Urinary bladder (tissue), 4 donors: Measurements from ENCODE around the gene KRTAP3-3. TPM values are rescaled to one million over a fixed set of nuclear protein-coding genes. Genes with fewer than 3 reads are reported as not detected.
"Not testable (repeated sequence)": the region's sequence is repeated elsewhere in the genome, so short reads cannot be mapped to it uniquely, and the experiment has no call there.

Source experiments
- DNase-seq: peaks from one replicate; pipeline ENCODE4 v3.0.0-alpha.2; 2015; ENCODE audit errors: extremely low spot score
- H3K27ac ChIP-seq: one replicate; pipeline ENCODE4 v1.5.1; 2013; ENCODE audit warnings: low read depth, mild to moderate bottlenecking, moderate library complexity
- H3K36me3 ChIP-seq: one replicate; pipeline ENCODE4 v1.6.1; 2013; ENCODE audit warnings: mild to moderate bottlenecking, moderate library complexity; ENCODE audit not compliant: insufficient read depth
- H3K4me1 ChIP-seq: one replicate; pipeline ENCODE4 v1.6.1; 2013; ENCODE audit warnings: mild to moderate bottlenecking, moderate library complexity; ENCODE audit not compliant: insufficient read depth
- H3K4me3 ChIP-seq: one replicate; pipeline ENCODE4 v1.5.1; 2013; ENCODE audit warnings: low read depth, low read length
- WGBS: extraction: QIAGEN DNeasy Blood & Tissue Kit; methylation state at CpG from one replicate; pipeline ENCODE4 v1.1.7; 2013; 5-methylcytosine and 5-hydroxymethylcytosine counted together
- polyA plus RNA-seq: library from polyadenylated mRNA; stranded (reverse); fragments of 200-250 nt; gene quantifications from one replicate; pipeline ENCODE4 v1.2.3, GENCODE V29; 2013
- total RNA-seq: library from RNA; depleted of rRNA; stranded (reverse); fragments of >200 nt; gene quantifications from one replicate; pipeline ENCODE4 v1.2.3, GENCODE V29; 2014
- donor health status: healthy with polysubstance abuse.
- donor health status: healthy.

The KRTAP3-3 gene
- total RNA-seq = not detected
- polyA plus RNA-seq = not detected

DNA sequence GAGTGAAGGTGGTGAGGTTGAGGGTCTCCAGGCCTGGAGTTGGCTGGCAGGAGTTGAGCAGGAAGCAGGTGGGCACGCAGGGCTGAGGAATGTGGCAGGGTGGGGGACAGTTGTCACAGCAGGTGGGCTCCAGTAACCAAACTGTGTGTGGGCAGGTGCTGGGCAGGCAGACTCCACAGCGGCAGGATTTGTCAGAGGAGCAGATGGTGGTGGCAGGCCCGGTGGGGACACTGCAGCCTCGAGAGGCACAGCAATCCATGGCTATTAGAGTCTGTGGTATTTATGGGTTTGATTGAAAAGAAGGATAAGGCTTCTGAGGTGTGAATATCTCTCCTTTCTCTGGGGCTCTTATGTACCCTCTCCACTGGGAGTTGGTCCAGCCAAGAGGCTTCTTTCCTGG, at the start of gene KRTAP3-3:
Gene KRTAP3-3, minus strand, starts transcription at position 326 of the 400 bp plus-strand sequence. Its CDS starts 67 bp downstream, at position 259.
- Histone ChIP-seq H3K4me3 (no peak within 1 kb of the TSS), H3K4me1 (no peaks in the 10 kb centered on the region), H3K36me3 (no peaks in the 10 kb centered on the region), H3K27ac (no peak within 1 kb of the TSS)
- WGBS = 19% methylated on average over 4 of the region's 4 CpGs
- DNase-seq = no peak

DNA sequence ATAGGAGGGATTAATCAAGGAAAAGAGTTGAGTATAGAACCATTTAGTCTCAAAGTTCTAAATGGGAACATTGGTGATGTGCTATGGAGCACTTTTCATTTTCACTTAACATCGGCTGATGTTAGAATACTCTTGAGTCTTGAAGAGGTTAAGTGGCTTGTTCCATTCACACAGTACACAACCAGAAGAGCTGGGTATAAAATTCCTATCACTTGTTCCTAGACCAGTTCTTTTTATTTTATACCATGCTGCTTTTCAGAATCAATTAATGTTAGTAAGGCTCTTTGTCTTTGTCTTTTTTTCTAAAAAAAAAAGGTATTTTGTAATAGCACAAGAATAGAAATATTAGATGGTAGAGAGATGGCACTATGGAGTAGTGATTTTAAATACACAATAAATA, 49.0 kb upstream of the KRTAP3-3 start:
- WGBS = 97% methylated on average over 1 of the region's 1 CpG
- Histone ChIP-seq H3K36me3 (no peaks in the 10 kb centered on the region), H3K27ac (no peak overlapping the region), H3K4me1 (no peaks in the 10 kb centered on the region), H3K4me3 (no peak overlapping the region)
- DNase-seq = no peak

DNA sequence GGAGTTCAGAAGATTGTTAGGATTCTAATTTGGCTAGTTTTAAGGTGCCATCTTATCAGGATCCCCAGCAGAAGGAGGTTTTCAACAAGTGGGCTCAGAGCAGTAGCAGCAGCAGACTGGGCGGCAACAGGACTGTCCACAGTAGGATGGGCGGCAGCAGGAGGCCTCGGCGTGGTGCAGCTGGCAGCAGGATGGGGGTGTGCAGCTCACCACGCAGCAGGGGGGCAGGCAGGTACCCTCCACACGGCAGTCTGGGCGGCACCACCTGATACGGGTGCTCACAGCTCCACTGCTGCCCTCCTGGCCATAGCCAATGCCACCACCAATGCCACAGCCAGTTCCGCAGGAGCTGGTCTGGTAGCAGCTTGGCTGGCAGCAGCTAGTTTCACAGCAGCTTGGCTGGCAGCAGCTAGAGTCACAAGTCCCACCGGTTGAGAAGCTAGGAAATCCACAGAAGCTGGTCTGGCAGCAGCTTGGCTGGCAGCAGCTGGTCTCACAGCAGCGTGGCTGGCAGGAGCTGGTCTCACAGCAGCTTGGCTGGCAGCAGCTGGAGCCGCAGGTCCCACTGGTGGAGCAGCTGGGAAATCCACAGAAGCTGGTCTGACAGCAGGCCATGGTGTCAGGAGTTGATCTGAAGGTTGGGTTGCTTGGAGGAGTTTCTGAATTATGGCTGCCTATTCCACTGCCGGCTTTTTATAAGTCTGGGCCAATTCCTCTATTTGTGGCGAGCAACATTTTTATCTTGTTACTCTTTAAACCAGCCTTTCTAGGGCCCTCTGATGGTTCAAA, 47.0 kb upstream of the KRTAP3-3 start, which contains the start of gene KRTAP1-1:
Gene KRTAP1-1, minus strand, starts transcription at position 668 of the 789 bp plus-strand sequence. Its CDS starts 53 bp downstream, at position 615.
- not testable (repeated sequence) for DNase-seq, H3K36me3 ChIP-seq, H3K4me1 ChIP-seq, H3K27ac ChIP-seq, H3K4me3 ChIP-seq
- 74% methylated on average over 14 of the region's 14 CpGs for WGBS

DNA sequence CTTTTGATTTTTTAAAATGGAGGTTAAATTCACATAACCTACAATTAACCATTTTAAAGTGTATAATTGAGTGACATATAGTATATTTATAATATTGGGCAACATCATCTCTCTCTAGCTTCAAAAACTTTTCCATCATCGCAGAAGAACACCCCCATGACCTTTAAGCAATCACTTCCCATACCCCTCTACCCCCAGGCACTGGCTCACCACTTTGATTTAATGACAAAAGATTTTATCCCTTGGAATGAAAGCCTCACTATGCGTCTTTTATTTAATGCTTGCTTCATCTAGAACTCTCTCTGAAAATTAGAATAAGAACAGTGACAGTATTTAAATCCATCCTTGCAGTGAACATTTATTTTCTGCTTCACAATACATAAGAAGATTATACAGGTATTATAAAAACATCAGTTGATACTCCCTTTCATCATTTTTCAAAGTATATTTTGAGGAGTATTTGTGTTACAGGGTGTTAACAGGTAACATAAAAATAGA, 43.9 kb upstream of the KRTAP3-3 start:
- WGBS = 75% methylated on average over 2 of the region's 2 CpGs
- Histone ChIP-seq H3K4me3 (no peak overlapping the region), H3K4me1 (no peaks in the 10 kb centered on the region), H3K27ac (no peak overlapping the region), H3K36me3 (no peaks in the 10 kb centered on the region)
- no peak for DNase-seq

DNA sequence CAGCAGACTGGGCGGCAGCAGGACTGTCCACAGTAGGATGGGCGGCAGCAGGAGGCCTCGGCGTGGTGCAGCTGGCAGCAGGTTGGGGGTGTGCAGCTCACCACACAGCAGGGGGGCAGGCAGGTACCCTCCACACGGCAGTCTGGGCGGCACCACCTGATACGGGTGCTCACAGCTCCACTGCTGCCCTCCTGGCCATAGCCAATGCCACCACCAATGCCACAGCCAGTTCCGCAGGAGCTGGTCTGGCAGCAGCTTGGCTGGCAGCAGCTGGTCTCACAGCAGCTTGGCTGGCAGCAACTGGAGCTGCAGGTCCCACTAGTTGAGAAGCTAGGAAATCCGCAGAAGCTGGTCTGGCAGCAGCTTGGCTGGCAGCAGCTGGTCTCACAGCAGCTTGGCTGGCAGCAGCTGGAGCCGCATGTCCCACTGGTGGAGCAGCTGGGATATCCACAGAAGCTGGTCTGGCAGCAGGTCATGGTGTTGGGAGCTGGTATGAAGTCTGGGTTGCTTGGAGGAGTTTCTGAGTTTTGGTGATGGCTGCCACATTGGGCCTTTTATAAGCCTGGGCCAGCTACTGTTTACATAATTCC, 40.5 kb upstream of the KRTAP3-3 start, which contains the start of gene KRTAP1-3:
Gene KRTAP1-3, minus strand, starts transcription at position 529 of the 590 bp plus-strand sequence. Its CDS starts 53 bp downstream, at position 476.
- not testable (repeated sequence) for DNase-seq, H3K4me1 ChIP-seq, H3K27ac ChIP-seq, H3K36me3 ChIP-seq, H3K4me3 ChIP-seq
- 88% methylated on average over 10 of the region's 10 CpGs for WGBS

DNA sequence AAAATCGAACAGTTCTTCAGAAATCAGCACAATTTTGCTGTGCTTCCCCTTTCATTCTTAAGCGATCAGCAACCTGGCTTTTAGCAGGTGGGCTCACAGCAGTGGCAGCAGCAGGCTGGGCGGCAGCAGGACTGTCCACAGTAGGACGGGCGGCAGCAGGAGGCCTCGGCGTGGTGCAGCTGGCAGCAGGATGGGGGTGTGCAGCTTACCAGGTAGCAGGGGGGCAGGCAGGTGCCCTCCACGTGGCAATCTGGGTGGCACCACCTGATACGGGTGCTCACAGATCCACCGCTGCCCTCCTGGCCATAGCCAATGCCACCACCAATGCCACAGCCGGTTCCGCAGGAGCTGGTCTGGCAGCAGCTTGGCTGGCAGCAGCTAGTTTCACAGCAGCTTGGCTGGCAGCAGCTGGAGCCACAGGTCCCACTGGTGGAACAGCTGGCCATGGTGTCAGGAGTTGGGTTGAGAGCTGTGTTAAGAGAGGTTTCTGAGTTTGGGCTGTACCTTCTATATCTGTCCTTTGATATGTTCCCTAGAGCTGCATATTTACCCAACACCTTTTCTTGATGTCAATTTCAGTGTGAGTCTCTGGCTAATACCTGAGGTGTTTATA, 35.8 kb upstream of the KRTAP3-3 start, which contains the start of gene KRTAP1-4:
Gene KRTAP1-4, minus strand, starts transcription at position 563 of the 613 bp plus-strand sequence. Its CDS starts 117 bp downstream, at position 446.
- H3K4me3 ChIP-seq = no peak within 1 kb of the TSS
- no peak within 1 kb of the TSS for H3K27ac ChIP-seq
- 90% methylated on average over 12 of the region's 12 CpGs for WGBS
- H3K36me3 ChIP-seq = no peaks in the 10 kb centered on the region
- DNase-seq = no peak
- no peaks in the 10 kb centered on the region for H3K4me1 ChIP-seq

DNA sequence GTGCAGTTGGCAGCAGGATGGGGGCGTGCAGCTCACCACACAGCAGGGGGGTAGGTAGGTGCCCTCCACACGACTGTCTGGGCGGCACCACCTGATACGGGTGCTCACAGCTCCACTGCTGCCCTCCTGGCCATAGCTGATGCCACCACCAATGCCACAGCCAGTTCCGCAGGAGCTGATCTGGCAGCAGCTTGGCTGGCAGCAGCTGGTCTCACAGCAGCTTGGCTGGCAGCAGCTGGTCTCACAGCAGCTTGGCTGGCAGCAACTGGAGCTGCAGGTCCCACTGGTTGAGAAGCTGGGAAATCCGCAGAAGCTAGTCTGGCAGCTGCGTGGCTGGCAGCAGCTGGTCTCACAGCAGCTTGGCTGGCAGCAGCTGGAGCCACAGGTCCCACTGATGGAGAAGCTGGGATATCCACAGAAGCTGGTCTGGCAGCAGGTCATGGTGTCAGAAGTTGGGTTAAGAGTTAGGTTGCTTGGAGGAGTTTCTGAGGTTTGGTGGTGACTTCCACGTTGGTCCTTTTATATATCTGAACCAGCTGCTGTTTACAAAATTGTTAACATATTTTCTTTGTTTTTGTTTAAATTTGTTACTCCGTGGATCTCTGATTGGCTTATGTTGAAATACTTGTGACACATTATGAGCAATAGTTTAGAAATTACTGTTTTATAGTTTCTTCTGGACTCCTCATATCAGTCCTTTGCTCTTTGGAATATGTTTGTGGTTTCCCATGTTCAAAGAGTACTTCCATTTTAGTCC, 32.9 kb upstream of the KRTAP3-3 start, which contains the start of gene KRTAP1-5:
Gene KRTAP1-5, minus strand, starts transcription at position 494 of the 757 bp plus-strand sequence. Its CDS starts 53 bp downstream, at position 441.
- H3K27ac ChIP-seq = no peak within 1 kb of the TSS
- DNase-seq = no peak
- no peaks in the 10 kb centered on the region for H3K36me3 ChIP-seq

DNA sequence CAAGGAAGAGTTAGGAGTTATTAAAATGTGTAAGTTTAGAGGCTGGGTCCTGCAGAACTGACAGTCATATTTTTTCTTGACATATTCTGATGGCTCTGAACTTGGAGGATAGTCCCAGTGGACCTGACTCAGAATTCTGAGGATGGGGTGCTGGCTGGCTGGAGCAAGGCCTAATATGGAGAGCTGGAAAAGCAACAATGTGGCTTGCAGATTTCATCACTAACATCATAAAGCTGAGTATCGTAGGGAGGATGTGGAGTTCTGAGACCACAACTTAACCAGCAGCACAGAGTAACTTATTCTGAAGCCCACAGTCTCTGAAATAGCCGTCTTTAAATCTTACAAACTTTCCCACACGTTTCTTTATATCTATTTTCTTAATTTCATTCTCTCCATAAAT, 30.7 kb upstream of the KRTAP3-3 start:
- H3K4me3 ChIP-seq = no peak overlapping the region
- 68% methylated on average over 3 of the region's 3 CpGs for WGBS
- no peak for DNase-seq
- no peak overlapping the region for H3K27ac ChIP-seq
- no peaks in the 10 kb centered on the region for H3K36me3 ChIP-seq
- H3K4me1 ChIP-seq = no peaks in the 10 kb centered on the region

More for the DNA sequence above, 32.9 kb upstream of the KRTAP3-3 start, which contains the start of gene KRTAP1-5:
- no peaks in the 10 kb centered on the region for H3K4me1 ChIP-seq
- WGBS = 67% methylated on average over 9 of the region's 9 CpGs
- H3K4me3 ChIP-seq = no peak within 1 kb of the TSS

DNA sequence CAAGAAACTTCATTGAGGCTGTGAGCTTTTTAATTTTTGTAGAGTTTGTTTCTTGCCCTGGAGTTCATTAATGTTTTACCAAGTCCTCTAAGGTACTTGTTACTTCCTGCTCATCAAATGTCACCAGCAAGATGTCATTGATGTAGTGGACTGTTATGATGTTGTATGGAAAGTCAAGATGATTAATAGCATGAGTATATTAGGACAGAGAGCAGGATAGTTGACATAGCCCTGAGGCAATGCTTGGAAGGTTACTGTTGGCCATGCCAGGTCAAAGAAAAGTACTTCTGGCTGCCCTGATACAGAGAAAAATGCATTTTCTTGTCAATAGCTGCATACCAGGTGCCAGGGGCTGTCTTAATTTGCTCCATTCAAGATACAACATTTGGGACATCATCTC, 26.4 kb upstream of the KRTAP3-3 start:
- Histone ChIP-seq H3K36me3 (no peaks in the 10 kb centered on the region), H3K27ac (no peak overlapping the region), H3K4me1 (no peaks in the 10 kb centered on the region), H3K4me3 (no peak overlapping the region)
- DNase-seq = no peak

DNA sequence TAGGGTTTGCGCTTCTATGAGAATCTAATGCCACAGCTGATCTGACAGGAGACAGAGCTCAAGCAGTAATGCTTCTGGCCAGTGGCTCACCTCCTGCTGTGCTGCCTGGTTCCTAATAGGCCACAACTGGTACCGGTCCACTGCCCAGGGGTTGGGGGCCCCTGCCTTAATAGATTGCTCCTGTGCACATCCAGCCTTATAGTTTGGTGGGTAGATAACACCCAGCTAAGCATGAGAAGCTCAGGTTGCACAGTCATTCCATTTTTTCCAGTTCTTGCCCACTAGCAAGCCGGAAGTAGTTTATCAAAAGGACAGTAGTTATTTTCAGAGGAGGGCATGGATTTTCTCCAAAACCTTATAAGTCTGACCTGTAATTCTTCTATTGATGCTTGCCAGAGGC, 25.5 kb upstream of the KRTAP3-3 start:
- H3K4me1 ChIP-seq = no peaks in the 10 kb centered on the region
- no peak overlapping the region for H3K27ac ChIP-seq
- H3K4me3 ChIP-seq = no peak overlapping the region
- H3K36me3 ChIP-seq = no peaks in the 10 kb centered on the region
- DNase-seq = no peak
- WGBS = 93% methylated on average over 3 of the region's 3 CpGs

DNA sequence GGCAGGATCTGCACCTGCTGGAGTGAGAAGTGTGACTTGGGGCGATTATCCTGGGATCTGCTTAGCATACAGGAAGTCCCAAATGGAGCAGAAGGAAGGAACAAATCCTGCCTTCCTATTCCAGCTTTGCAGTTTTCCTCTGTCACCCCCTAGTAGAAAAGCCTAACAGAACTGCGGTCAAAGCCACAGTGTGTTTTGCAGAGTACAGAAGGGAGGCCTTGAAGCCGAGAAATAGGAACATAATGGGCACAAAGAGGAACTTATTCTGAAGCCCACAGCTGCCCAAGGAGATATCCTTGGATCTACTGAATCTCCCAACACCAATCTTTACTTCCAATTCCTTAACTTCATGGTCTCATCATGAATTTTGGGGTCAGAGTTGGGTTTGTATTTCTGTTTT, 24.6 kb upstream of the KRTAP3-3 start:
- 84% methylated on average over 3 of the region's 3 CpGs for WGBS
- Histone ChIP-seq H3K4me1 (no peaks in the 10 kb centered on the region), H3K27ac (no peak overlapping the region), H3K36me3 (no peaks in the 10 kb centered on the region), H3K4me3 (no peak overlapping the region)
- no peak for DNase-seq

DNA sequence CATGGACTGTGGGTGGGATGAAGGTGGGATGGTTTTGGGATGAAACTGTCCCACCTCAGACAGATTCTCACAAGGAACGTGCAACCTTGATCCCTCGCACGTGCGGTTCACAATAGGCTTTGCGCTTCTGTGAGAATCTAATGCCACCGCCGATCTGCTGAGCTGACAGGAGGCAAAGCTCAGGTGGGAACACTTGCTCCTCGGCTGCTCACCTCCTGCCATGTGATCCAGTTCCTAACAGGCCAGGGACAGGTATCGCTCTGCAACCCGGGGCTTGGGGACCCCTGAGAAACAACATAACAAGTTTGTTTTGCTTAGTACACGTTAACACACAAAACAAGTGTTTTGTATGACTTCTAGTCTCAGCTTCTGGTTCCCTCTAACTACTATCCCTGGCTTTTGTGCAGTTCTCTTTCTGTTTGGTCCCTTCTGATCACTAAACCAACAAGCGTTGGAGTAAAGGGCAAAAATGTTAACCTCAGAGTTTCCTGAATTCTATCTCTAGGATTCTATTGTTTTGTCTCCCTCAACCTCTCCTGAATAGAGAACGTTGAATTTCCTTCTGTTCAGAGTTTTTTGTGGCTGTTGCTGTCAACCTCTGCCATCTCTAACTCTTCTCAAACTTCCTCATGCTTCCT, 22.7 kb upstream of the KRTAP3-3 start:
- 84% methylated on average over 13 of the region's 13 CpGs for WGBS
- no peaks in the 10 kb centered on the region for H3K36me3 ChIP-seq
- no peak for DNase-seq

More for the DNA sequence above, 22.7 kb upstream of the KRTAP3-3 start:
- Histone ChIP-seq H3K4me3 (no peak overlapping the region), H3K4me1 (no peaks in the 10 kb centered on the region), H3K27ac (no peak overlapping the region)
